Psoas muscle (tissue), 8 donors: ENCODE measurements around the gene UQCRC1. TPM values are rescaled to one million over a fixed set of nuclear protein-coding genes. Genes with fewer than 3 reads are reported as not detected.

Experiments
- ATAC-seq, 4 donors: fragments of 200-7000 bp; cut with Tn5 transposase; one replicate each; pipeline ENCODE4 v1.9.1; 2020; ENCODE audit warnings: moderate library complexity in 3 of 4, mild to moderate bottlenecking in 2 of 4
- DNase-seq, 2 donors: peaks; one replicate each; pipeline ENCODE4 v3.0.0-alpha.2; 2020
- H3K27ac ChIP-seq: fragments of 200-600 bp; one replicate; pipeline ENCODE4 v1.8.0; 2022
- H3K27me3 ChIP-seq, 3 donors: fragments of 200-600 bp in 1 of 3; one replicate each; pipeline versions ENCODE4 v1.6.1 to v1.8.0; 2013 to 2022; ENCODE audit warnings: low read length in 2 of 3, mild to moderate bottlenecking in 2 of 3, moderate library complexity in 1 of 3; ENCODE audit not compliant: insufficient read depth in 3 of 3
- H3K36me3 ChIP-seq, 2 donors: fragments of 200-600 bp in 1 of 2; one replicate each; pipeline versions ENCODE4 v1.6.1 to v1.8.0; 2013 to 2022; ENCODE audit warnings: low read depth in 1 of 2, mild to moderate bottlenecking in 1 of 2, moderate library complexity in 1 of 2; ENCODE audit not compliant: insufficient read depth in 1 of 2
- H3K4me1 ChIP-seq: fragments of 200-600 bp; one replicate; pipeline ENCODE4 v1.8.0; 2022
- H3K4me3 ChIP-seq: fragments of 200-600 bp; one replicate; pipeline ENCODE4 v1.8.0; 2022; ENCODE audit warnings: mild to moderate bottlenecking
- H3K9me3 ChIP-seq: fragments of 200-600 bp; one replicate; pipeline ENCODE4 v1.8.0; 2022
- WGBS, 3 donors: extraction: QIAGEN DNeasy Blood & Tissue Kit; methylation state at CpG; one replicate each; pipeline versions ENCODE4 v1.1.6 to v1.1.7; 2013; 5-methylcytosine and 5-hydroxymethylcytosine counted together
- intact Hi-C, 2 donors: fragments of 100-400 bp; cut with DNase I; formaldehyde crosslinking; loops; one replicate each; pipeline versions ENCODE4 v1.11.0 to v1.14.2; 2022
- polyA plus RNA-seq, 3 donors: library from polyadenylated mRNA; stranded (reverse); fragments of 200-250 nt; gene quantifications; one replicate each; pipeline ENCODE4 v1.2.3, GENCODE V29; 2013
- total RNA-seq, 4 donors: library from RNA; stranded (reverse); fragmentation: NEBNext Ultra II Directional in 2 of 4; extraction: Animal tissue kit (Norgen Biotek cat#: 25700) in 2 of 4; gene quantifications; one replicate each; pipeline versions ENCODE4 v1.2.1 to v1.2.4, GENCODE V29; 2021 to 2023
- TF ChIP-seq, protein P1 (sequence below): fragments of 200-600 bp; IDR thresholded peaks from one replicate; pipeline ENCODE4 v1.8.0; 2022; ENCODE audit warnings: antibody characterized with exemption
- donor health status: healthy with polysubstance abuse.
- donor health status: DM: no; HTN: no; CAD: no; lungs with moderate emphysema.
- donor health status: Bipolar disorder and iron deficiency.
- donor health status: healthy.
- donor health status: DM: yes; HTN: yes; CAD: no.
- donor health status: DM: no; HTN: no; CAD: no.
- donor health status: DM: no; HTN: no; CAD: no.
- donor health status: DM: yes; HTN: yes; CAD: no.

The UQCRC1 gene
- total and polyA plus RNA-seq, 7 donors: 466 to 719 (median 674) TPM

DNA sequence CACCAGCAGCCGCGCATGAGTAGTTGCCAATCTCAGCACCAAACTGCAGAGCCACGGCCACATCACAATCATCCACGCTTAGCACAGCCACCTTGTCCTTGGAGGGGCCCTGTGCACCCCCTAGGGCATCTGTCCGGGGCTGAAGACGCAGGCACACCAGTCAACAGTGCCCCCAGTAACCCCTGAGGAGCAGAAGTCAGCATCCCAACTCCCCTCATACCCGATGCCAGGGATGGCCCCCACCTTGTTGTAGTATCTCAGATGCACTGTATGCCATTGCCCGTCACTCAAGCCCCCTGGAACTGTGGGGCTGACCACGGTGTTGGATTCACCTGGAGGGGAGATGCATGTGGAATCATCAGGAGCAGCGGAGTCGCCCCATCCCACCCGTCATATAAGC lies 45.6 kb upstream of the UQCRC1 start:
- ATAC-seq (no peak), DNase-seq (no peak)
- intact Hi-C loops: no loop called here
- no peaks in the 10 kb centered on the region for H3K4me1 ChIP-seq
- no peak overlapping the region for H3K4me3 ChIP-seq
- no peaks in the 10 kb centered on the region for H3K36me3 ChIP-seq
- H3K9me3 ChIP-seq: no peaks in the 10 kb centered on the region
- TF ChIP-seq, protein P1, sequence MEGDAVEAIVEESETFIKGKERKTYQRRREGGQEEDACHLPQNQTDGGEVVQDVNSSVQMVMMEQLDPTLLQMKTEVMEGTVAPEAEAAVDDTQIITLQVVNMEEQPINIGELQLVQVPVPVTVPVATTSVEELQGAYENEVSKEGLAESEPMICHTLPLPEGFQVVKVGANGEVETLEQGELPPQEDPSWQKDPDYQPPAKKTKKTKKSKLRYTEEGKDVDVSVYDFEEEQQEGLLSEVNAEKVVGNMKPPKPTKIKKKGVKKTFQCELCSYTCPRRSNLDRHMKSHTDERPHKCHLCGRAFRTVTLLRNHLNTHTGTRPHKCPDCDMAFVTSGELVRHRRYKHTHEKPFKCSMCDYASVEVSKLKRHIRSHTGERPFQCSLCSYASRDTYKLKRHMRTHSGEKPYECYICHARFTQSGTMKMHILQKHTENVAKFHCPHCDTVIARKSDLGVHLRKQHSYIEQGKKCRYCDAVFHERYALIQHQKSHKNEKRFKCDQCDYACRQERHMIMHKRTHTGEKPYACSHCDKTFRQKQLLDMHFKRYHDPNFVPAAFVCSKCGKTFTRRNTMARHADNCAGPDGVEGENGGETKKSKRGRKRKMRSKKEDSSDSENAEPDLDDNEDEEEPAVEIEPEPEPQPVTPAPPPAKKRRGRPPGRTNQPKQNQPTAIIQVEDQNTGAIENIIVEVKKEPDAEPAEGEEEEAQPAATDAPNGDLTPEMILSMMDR: no peak
- WGBS, 3 donors: 85 to 88% (median 87%) methylated on average over 12 of the region's 12 CpGs
- peaks cover 0 to 4% (median 2%) of the 10 kb centered on the region in 3 donors for H3K27me3 ChIP-seq
- no peak overlapping the region for H3K27ac ChIP-seq

DNA sequence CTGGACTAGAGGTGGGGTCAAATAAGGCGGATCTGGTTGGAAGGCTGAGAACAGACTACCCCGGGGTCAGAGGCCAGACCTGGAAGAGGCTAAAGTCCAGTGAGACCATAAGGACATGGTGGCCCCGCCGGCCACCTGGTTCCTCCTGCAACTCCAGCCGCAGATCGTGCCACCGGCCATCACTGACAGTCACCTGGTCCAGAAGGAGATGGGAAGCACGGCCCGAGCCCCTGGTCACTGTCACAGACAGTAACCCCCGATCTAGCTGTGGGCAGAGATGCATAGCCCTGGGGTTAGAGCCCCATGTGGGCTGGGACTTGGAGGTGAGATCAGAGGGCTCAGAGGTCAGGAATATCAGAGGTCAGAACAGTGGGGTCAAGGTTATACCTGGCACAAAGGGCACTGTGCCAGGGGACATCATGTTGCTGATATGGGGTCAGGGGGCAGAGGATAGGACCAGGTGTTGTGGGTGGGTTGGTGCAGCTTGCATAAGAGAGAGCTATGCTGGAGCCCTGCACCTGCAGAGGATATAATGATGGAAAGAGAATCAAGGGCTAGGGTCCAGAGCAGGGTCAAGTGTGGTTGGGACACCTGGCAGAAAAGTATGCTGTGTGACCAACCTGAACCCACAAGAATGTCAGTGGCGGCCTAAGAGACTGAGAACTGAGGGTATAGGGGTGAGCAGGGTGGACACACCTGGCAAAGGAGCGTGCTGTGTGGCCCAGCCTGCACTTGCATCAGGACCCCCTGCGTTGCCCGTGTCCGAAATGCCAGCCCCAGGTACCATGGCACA lies 43.7 kb upstream of the UQCRC1 start:
- no peak for ATAC-seq
- no peaks in the 10 kb centered on the region for H3K4me1 ChIP-seq
- WGBS, 3 donors: 92 to 96% (median 93%) methylated on average over 15 of the region's 15 CpGs

DNA sequence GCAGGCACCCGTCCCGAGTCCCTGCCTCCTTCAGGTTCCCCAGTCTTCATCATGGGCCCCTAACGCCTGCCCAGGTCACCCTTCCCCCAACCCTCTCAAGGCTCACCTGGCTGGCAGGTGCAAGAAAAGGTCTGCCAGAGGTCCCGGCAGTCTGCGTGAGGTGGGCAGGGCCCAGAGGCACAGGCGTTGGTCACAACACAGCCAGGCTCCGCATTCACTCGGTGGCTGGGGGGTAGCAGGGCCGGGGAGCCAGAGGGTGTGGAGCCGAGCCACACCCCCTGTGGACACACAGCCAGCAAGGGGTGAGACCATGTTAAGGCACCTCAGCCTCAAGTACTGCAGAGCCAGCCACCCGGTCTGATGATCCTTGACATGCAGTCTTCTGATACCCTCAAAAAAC lies 42.3 kb upstream of the UQCRC1 start:
- no peak for ATAC-seq
- no peak overlapping the region for H3K4me3 ChIP-seq
- H3K4me1 ChIP-seq: no peaks in the 10 kb centered on the region
- H3K9me3 ChIP-seq: no peaks in the 10 kb centered on the region
- TF ChIP-seq, protein P1: no peak
- no peaks in the 10 kb centered on the region for H3K36me3 ChIP-seq
- H3K27me3 ChIP-seq: no peaks in the 10 kb centered on the region
- intact Hi-C loops: loop anchor here in 1 of 2 donors (5.0 kb wide), 1 partner anchor 89 kb away; the partner anchor contains the start of gene UCN2
- no peak overlapping the region for H3K27ac ChIP-seq
- WGBS, 3 donors: 86 to 89% (median 87%) methylated on average over 11 of the region's 11 CpGs
- no peak for DNase-seq

More for the DNA sequence above, 43.7 kb upstream of the UQCRC1 start:
- Histone ChIP-seq H3K9me3 (no peaks in the 10 kb centered on the region), H3K4me3 (no peak overlapping the region), H3K27ac (no peak overlapping the region), H3K36me3 (no peaks in the 10 kb centered on the region), H3K27me3 (peaks cover 0 to 2% (median 0%) of the 10 kb centered on the region in 3 donors)
- TF ChIP-seq, protein P1: no peak
- intact Hi-C loops: loop anchor here in 1 of 2 donors (5.0 kb wide), 1 partner anchor 91 kb away; the partner anchor contains the start of gene UCN2
- DNase-seq: no peak

DNA sequence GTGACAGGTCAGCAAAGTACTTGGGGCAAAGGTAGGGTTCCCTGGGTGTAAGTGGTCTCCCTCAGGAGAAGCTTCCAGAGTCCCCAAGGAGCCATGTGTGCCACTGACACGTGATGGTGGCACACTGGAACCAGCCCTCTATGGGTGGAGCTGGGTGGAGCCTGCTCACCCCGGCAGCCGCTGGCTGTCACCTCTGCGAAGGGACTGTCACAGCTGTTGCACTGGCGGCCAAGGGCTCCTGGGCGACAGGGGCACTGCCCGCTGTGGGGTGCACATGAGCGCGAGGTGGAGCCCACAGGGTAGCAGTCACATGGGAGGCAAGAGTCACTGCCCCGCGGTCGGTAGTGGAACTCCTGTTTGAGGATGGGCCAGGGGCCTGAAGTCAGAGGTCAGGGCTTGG lies 41.3 kb upstream of the UQCRC1 start:
- ATAC-seq: peak in 3 of 4 donors; percentile 20 to 64 (median 41)

More for the DNA sequence above, 41.3 kb upstream of the UQCRC1 start:
- no peaks in the 10 kb centered on the region for H3K36me3 ChIP-seq
- DNase-seq: no peak
- WGBS, 3 donors: 49 to 73% (median 59%) methylated on average over 12 of the region's 12 CpGs
- TF ChIP-seq, protein P1: no peak
- no peaks in the 10 kb centered on the region for H3K27me3 ChIP-seq
- no peak overlapping the region for H3K27ac ChIP-seq
- no peaks in the 10 kb centered on the region for H3K4me1 ChIP-seq
- H3K9me3 ChIP-seq: no peaks in the 10 kb centered on the region
- intact Hi-C loops: loop anchor here in 1 of 2 donors (5.0 kb wide), 1 partner anchor 88 kb away; the partner anchor contains the start of gene UCN2
- H3K4me3 ChIP-seq: no peak overlapping the region
